HCT116 (cell line): ENCODE results near the gene STUM. TPM values are rescaled to one million over a fixed set of nuclear protein-coding genes. Genes with fewer than 3 reads are reported as not detected.

Source experiments
- ATAC-seq: fragments of 200-7000 bp; cut with Tn5 transposase; 2 replicates; pipeline ENCODE4 v1.9.1; 2020; ENCODE audit warnings: mild to moderate bottlenecking, moderate library complexity
- BruUV-seq: library from RNA; stranded (reverse); fragments of 400-500 nt; replicated peaks from 2 replicates; lab custom pipeline; 2021; lab: Mats Ljungman, UMichigan
- CTCF ChIA-PET: fragments of 300-600 bp; sonication (Branson Sonifier 250); formaldehyde crosslinking; loops from one replicate; lab custom pipeline; 2021; ENCODE audit warnings: antibody characterized with exemption; lab: Charles Lee
- POLR2A ChIA-PET: fragments of 300-600, 350-600 bp; sonication (Branson Sonifier 250); formaldehyde crosslinking; loops from one replicate; lab custom pipeline; 2021; ENCODE audit warnings: antibody characterized with exemption; lab: Charles Lee
- RAD21 ChIA-PET, 2 experiments: fragments of 300-600 bp; sonication (Branson Sonifier 250); formaldehyde crosslinking; loops; one replicate each; lab custom pipeline; 2023; ENCODE audit warnings: low total read pairs in 2 of 2; ENCODE audit not compliant: uncharacterized antibody in 2 of 2, unreplicated experiment in 2 of 2, low non-redundant PET in 1 of 2; lab: Charles Lee
- DNase-seq: peaks from one replicate; pipeline ENCODE4 v3.0.0-alpha.2; 2010; ENCODE audit warnings: low read depth, low spot score
- H2AFZ ChIP-seq: fragments of 200-600 bp; shearing (Covaris generic), sonication (generic); 2 replicates; pipeline ENCODE4 v1.6.1; 2017; ENCODE audit warnings: low read depth, mixed run types, mixed read lengths, antibody characterized with exemption, low read length; ENCODE audit not compliant: poor library complexity, severe bottlenecking
- H3K27ac ChIP-seq: 2 replicates; pipeline ENCODE4 v1.5.1; 2012; ENCODE audit warnings: low read depth, low read length
- H3K27me3 ChIP-seq: fragments of 200-600 bp; sonication (generic); 2 replicates; pipeline ENCODE4 v1.6.1; 2016; ENCODE audit warnings: mixed run types, low read length, mixed read lengths; ENCODE audit not compliant: insufficient read depth
- H3K36me3 ChIP-seq, 2 experiments: fragments of 200-500 bp in 1 of 2; fragments of 200-600 bp in 1 of 2; sonication (Bioruptor generic) in 1 of 2; sonication (generic) in 1 of 2; 2 replicates each; pipeline versions ENCODE4 v1.5.1 to v1.6.1; 2014 to 2016; ENCODE audit warnings: low read length in 2 of 2, inconsistent platforms in 1 of 2, mixed read lengths in 1 of 2, mixed run types in 1 of 2; ENCODE audit not compliant: insufficient read depth in 2 of 2, control insufficient read depth in 1 of 2
- H3K4me1 ChIP-seq, 2 experiments: fragments of 200-600 bp in 1 of 2; sonication (generic) in 1 of 2; 2 replicates each; pipeline versions ENCODE4 v1.5.1 to v1.6.1; 2012 to 2017; ENCODE audit warnings: low read length in 2 of 2, inconsistent platforms in 1 of 2, mild to moderate bottlenecking in 1 of 2, mixed read lengths in 1 of 2, mixed run types in 1 of 2, moderate library complexity in 1 of 2; ENCODE audit not compliant: insufficient read depth in 2 of 2, control insufficient read depth in 1 of 2
- H3K4me2 ChIP-seq: fragments of 200-600 bp; sonication (generic); 2 replicates; pipeline ENCODE4 v1.6.1; 2017; ENCODE audit warnings: mixed run types, low read length, mixed read lengths
- H3K4me3 ChIP-seq, 2 experiments: fragments of 200-600 bp in 1 of 2; sonication (generic) in 1 of 2; replicated peaks in 1 of 2; 2 replicates each; pipeline ENCODE4 v1.5.1; 2011 to 2016; ENCODE audit warnings: low read length in 2 of 2, control low read depth in 1 of 2, low read depth in 1 of 2, mild to moderate bottlenecking in 1 of 2, mixed read lengths in 1 of 2, mixed run types in 1 of 2
- H3K79me2 ChIP-seq: fragments of 200-600 bp; sonication (generic); 2 replicates; pipeline ENCODE4 v1.6.1; 2017; ENCODE audit warnings: mild to moderate bottlenecking, mixed run types, low read length, moderate library complexity, mixed read lengths; ENCODE audit not compliant: insufficient read depth
- H3K9ac ChIP-seq: fragments of 200-600 bp; sonication (generic); 2 replicates; pipeline ENCODE4 v1.6.1; 2016; ENCODE audit warnings: low read length, mixed read lengths
- H3K9me2 ChIP-seq: fragments of 200-600 bp; sonication (generic), shearing (Covaris generic); 2 replicates; pipeline ENCODE4 v1.6.1; 2017; ENCODE audit warnings: mixed run types, mild to moderate bottlenecking, moderate library complexity; ENCODE audit not compliant: insufficient read depth
- H3K9me3 ChIP-seq, 2 experiments: fragments of 200-500 bp in 1 of 2; fragments of 200-600 bp in 1 of 2; sonication (Bioruptor generic) in 1 of 2; sonication (generic) in 1 of 2; 2 replicates each; pipeline ENCODE4 v1.6.1; 2014 to 2017; ENCODE audit warnings: low read length in 2 of 2, mixed read lengths in 2 of 2, inconsistent platforms in 1 of 2, low read depth in 1 of 2, mild to moderate bottlenecking in 1 of 2, mixed run types in 1 of 2, moderate library complexity in 1 of 2; ENCODE audit not compliant: control insufficient read depth in 1 of 2, insufficient read depth in 1 of 2
- H4K20me1 ChIP-seq: fragments of 200-600 bp; sonication (generic), shearing (Covaris generic); 2 replicates; pipeline ENCODE4 v1.6.1; 2017; ENCODE audit warnings: mixed run types, mild to moderate bottlenecking, moderate library complexity; ENCODE audit not compliant: insufficient read depth
- CBX3 ChIP-seq: IDR thresholded peaks from 2 replicates; pipeline ENCODE4 v1.6.1; 2012; ENCODE audit warnings: low read depth
- CEBPB ChIP-seq: IDR thresholded peaks from 2 replicates; pipeline ENCODE4 v1.6.1; 2012; ENCODE audit warnings: low read depth
- EGR1 ChIP-seq: IDR thresholded peaks from 2 replicates; pipeline ENCODE4 v1.6.1; 2012; ENCODE audit warnings: low read depth
- EZH2 ChIP-seq: fragments of 200-600 bp; sonication (generic); IDR thresholded peaks from 2 replicates; pipeline ENCODE4 v1.6.1; 2017; ENCODE audit warnings: antibody characterized with exemption, mixed run types
- EZH2phosphoT487 ChIP-seq: fragments of 200-600 bp; IDR thresholded peaks from 2 replicates; pipeline ENCODE4 v1.6.1; 2018; ENCODE audit warnings: antibody characterized with exemption, borderline replicate concordance
- FOSL1 ChIP-seq: IDR thresholded peaks from 2 replicates; pipeline ENCODE4 v1.6.1; 2012; ENCODE audit warnings: low read depth
- JUND ChIP-seq: IDR thresholded peaks from 2 replicates; pipeline ENCODE4 v1.6.1; 2012
- POLR2A ChIP-seq: IDR thresholded peaks from 2 replicates; pipeline ENCODE4 v1.7.0; 2011; ENCODE audit warnings: borderline replicate concordance; ENCODE audit not compliant: insufficient read depth, insufficient read length; ENCODE audit errors: extremely low read depth
- SIN3A ChIP-seq: IDR thresholded peaks from 2 replicates; pipeline ENCODE4 v1.6.1; 2012; ENCODE audit warnings: low read depth
- SP1 ChIP-seq: IDR thresholded peaks from 2 replicates; pipeline ENCODE4 v1.6.1; 2012; ENCODE audit warnings: low read depth
- TCF7L2 ChIP-seq: IDR thresholded peaks from 2 replicates; pipeline ENCODE4 v1.7.0; 2011; ENCODE audit warnings: borderline replicate concordance, inconsistent platforms; ENCODE audit not compliant: insufficient read depth, insufficient read length; ENCODE audit errors: extremely low read depth
- ZNF274 ChIP-seq: fragments of 200-500 bp; sonication (Bioruptor generic); IDR thresholded peaks from 2 replicates; pipeline ENCODE4 v1.6.1; 2014; ENCODE audit warnings: mild to moderate bottlenecking, low read depth, low read length, inconsistent platforms
- intact Hi-C: fragments of 100-400 bp; cut with micrococcal nuclease; formaldehyde crosslinking; loops from 2 replicates; pipeline ENCODE4 v1.10.0; 2022
- total RNA-seq: library from RNA; stranded (reverse); gene quantifications from one replicate; pipeline ENCODE4 v1.2.1, GENCODE V29; 2021; ENCODE audit not compliant: unreplicated experiment
- TF ChIP-seq, protein P1 (sequence below): IDR thresholded peaks from 2 replicates; pipeline ENCODE4 v1.6.1; 2011; ENCODE audit warnings: mild to moderate bottlenecking, low read length, moderate library complexity; ENCODE audit not compliant: insufficient replicate concordance; ENCODE audit errors: extremely low read depth
- TF ChIP-seq, protein P2 (sequence below): IDR thresholded peaks from 2 replicates; pipeline ENCODE4 v1.6.1; 2012
- TF ChIP-seq, protein P3 (sequence below), 3 experiments: fragments of 200-600 bp in 1 of 3; sonication (generic) in 1 of 3; IDR thresholded peaks in 2 of 3; conservative IDR thresholded peaks in 1 of 3; 2 replicates each; pipeline ENCODE4 v1.5.1; 2012 to 2017; ENCODE audit warnings: low read depth in 2 of 3, low read length in 2 of 3, antibody characterized with exemption in 1 of 3, borderline replicate concordance in 1 of 3, control low read depth in 1 of 3, mild to moderate bottlenecking in 1 of 3, mixed read lengths in 1 of 3, mixed run types in 1 of 3, moderate library complexity in 1 of 3; ENCODE audit not compliant: insufficient read depth in 1 of 3
- TF ChIP-seq, protein P4 (sequence below): IDR thresholded peaks from 2 replicates; pipeline ENCODE4 v1.6.1; 2012

Gene STUM
- total RNA-seq, 1 experiment from 2014 or later: not detected

DNA sequence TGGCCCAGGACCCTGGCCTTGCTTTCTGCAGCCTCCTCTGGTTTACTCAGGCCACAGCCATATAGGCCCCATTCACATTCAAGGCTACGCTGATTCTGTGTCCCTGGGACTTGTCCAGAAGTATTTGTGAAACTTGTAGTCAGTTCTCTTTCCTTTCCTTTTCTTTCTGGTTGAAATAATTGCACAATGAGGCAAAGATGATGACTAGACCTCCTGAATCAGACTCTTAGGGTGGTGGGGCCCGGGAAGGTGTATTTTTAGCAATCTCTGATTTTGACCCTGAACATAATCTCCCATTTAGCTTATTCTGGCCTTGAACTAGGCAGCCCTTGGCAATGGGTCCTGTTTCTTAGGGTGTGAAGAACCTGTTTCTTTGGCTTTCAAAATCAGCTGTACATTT is 39.9 kb downstream of the STUM start:
- RAD21 ChIA-PET: no interaction called here
- H2AFZ ChIP-seq: no peak overlapping the region
- DNase-seq (no peak), ATAC-seq (no peak)
- no peaks in the 10 kb centered on the region for H3K9me2 ChIP-seq
- no peaks in the 10 kb centered on the region for H3K79me2 ChIP-seq
- H3K4me1 ChIP-seq: no peaks in the 10 kb centered on the region
- no peaks in the 10 kb centered on the region for H3K36me3 ChIP-seq
- POLR2A ChIA-PET: no interaction called here
- BruUV-seq: no TSS peak
- intact Hi-C loops: no loop called here
- TF ChIP-seq SIN3A: no peak
- TF ChIP-seq, protein P1, sequence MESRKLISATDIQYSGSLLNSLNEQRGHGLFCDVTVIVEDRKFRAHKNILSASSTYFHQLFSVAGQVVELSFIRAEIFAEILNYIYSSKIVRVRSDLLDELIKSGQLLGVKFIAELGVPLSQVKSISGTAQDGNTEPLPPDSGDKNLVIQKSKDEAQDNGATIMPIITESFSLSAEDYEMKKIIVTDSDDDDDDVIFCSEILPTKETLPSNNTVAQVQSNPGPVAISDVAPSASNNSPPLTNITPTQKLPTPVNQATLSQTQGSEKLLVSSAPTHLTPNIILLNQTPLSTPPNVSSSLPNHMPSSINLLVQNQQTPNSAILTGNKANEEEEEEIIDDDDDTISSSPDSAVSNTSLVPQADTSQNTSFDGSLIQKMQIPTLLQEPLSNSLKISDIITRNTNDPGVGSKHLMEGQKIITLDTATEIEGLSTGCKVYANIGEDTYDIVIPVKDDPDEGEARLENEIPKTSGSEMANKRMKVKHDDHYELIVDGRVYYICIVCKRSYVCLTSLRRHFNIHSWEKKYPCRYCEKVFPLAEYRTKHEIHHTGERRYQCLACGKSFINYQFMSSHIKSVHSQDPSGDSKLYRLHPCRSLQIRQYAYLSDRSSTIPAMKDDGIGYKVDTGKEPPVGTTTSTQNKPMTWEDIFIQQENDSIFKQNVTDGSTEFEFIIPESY: no peak
- TF ChIP-seq CEBPB: no peak
- TF ChIP-seq, protein P2, sequence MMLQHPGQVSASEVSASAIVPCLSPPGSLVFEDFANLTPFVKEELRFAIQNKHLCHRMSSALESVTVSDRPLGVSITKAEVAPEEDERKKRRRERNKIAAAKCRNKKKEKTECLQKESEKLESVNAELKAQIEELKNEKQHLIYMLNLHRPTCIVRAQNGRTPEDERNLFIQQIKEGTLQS: no peak
- TF ChIP-seq FOSL1: no peak
- TF ChIP-seq POLR2A: no peak
- TF ChIP-seq, protein P3, sequence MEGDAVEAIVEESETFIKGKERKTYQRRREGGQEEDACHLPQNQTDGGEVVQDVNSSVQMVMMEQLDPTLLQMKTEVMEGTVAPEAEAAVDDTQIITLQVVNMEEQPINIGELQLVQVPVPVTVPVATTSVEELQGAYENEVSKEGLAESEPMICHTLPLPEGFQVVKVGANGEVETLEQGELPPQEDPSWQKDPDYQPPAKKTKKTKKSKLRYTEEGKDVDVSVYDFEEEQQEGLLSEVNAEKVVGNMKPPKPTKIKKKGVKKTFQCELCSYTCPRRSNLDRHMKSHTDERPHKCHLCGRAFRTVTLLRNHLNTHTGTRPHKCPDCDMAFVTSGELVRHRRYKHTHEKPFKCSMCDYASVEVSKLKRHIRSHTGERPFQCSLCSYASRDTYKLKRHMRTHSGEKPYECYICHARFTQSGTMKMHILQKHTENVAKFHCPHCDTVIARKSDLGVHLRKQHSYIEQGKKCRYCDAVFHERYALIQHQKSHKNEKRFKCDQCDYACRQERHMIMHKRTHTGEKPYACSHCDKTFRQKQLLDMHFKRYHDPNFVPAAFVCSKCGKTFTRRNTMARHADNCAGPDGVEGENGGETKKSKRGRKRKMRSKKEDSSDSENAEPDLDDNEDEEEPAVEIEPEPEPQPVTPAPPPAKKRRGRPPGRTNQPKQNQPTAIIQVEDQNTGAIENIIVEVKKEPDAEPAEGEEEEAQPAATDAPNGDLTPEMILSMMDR (IDR thresholded peaks at IDR 0.05 in 2 of 3, conservative IDR thresholded peaks at IDR 0.05 in 1 of 3; ENCODE audit: borderline replicate concordance in 1 of 3, insufficient read depth in 1 of 3, low read depth in 2 of 3, low read length in 2 of 3): no peak
- TF ChIP-seq ZNF274: no peak
- TF ChIP-seq TCF7L2: no peak
- no peak for TF ChIP-seq EZH2
- TF ChIP-seq JUND: no peak
- TF ChIP-seq EZH2phosphoT487: no peak
- TF ChIP-seq EGR1: no peak
- TF ChIP-seq SP1: no peak
- TF ChIP-seq CBX3: no peak
- TF ChIP-seq, protein P4, sequence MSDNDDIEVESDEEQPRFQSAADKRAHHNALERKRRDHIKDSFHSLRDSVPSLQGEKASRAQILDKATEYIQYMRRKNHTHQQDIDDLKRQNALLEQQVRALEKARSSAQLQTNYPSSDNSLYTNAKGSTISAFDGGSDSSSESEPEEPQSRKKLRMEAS: no peak
- TF ChIP-seq, all 23 proteins: peak for 0
- CTCF ChIA-PET: interaction anchor here (1.3 kb wide), 1 partner anchor 20 kb away, joined by 4 read pairs; no protein-coding TSS in a partner anchor
- Histone ChIP-seq H3K4me3 (no peak overlapping the region), H3K27me3 (no peaks in the 10 kb centered on the region), H4K20me1 (no peaks in the 10 kb centered on the region), H3K27ac (no peak overlapping the region), H3K9me3 (no peaks in the 10 kb centered on the region), H3K4me2 (no peak overlapping the region), H3K9ac (no peak overlapping the region)
